IPS-18a (cell line): ENCODE data around the gene PLA2G4B.

Source experiments
- H3K27ac ChIP-seq: one replicate; pipeline ENCODE4 v1.5.1; 2013; ENCODE audit warnings: low read length
- H3K27me3 ChIP-seq: one replicate; pipeline ENCODE4 v1.6.1; 2013; ENCODE audit warnings: mild to moderate bottlenecking, low read length; ENCODE audit not compliant: control insufficient read depth, insufficient read depth
- H3K36me3 ChIP-seq: one replicate; pipeline ENCODE4 v1.6.1; 2013; ENCODE audit warnings: low read depth, low read length; ENCODE audit not compliant: control insufficient read depth
- H3K4me1 ChIP-seq: one replicate; pipeline ENCODE4 v1.6.1; 2013; ENCODE audit warnings: low read depth, low read length; ENCODE audit not compliant: control insufficient read depth
- H3K4me3 ChIP-seq: one replicate; pipeline ENCODE4 v1.5.1; 2013; ENCODE audit warnings: low read length
- H3K9ac ChIP-seq: one replicate; pipeline ENCODE4 v1.6.1; 2013; ENCODE audit warnings: mild to moderate bottlenecking, low read length, moderate library complexity
- H3K9me3 ChIP-seq: one replicate; pipeline ENCODE4 v1.6.1; 2013; ENCODE audit warnings: low read depth, low read length; ENCODE audit not compliant: control insufficient read depth

The PLA2G4B gene

GRCh38 chr15:41887161-41887560 lies 48.5 kb downstream of the PLA2G4B start:
- H3K36me3 ChIP-seq = no peaks in the 10 kb centered on the region
- no peak overlapping the region for H3K27ac ChIP-seq
- H3K9ac ChIP-seq = no peak overlapping the region
- peaks cover 4% of the 10 kb centered on the region for H3K4me1 ChIP-seq
- no peak overlapping the region for H3K4me3 ChIP-seq
- H3K9me3 ChIP-seq = no peaks in the 10 kb centered on the region
- peaks cover 14% of the 10 kb centered on the region for H3K27me3 ChIP-seq

- Histone ChIP-seq H3K4me3 (no peak overlapping the region), H3K9ac (no peak overlapping the region), H3K27me3 (peaks cover 7% of the 10 kb centered on the region), H3K27ac (no peak overlapping the region), H3K4me1 (no peaks in the 10 kb centered on the region), H3K9me3 (no peaks in the 10 kb centered on the region), H3K36me3 (no peaks in the 10 kb centered on the region)
These were observed 49.2 kb downstream of the PLA2G4B start for GRCh38 chr15:41887893-41888292.

- Histone ChIP-seq H3K9ac (no peak overlapping the region), H3K27me3 (no peaks in the 10 kb centered on the region), H3K4me3 (no peak overlapping the region), H3K9me3 (no peaks in the 10 kb centered on the region), H3K4me1 (no peaks in the 10 kb centered on the region), H3K36me3 (no peaks in the 10 kb centered on the region), H3K27ac (no peak overlapping the region)
These were observed 50.1 kb downstream of the PLA2G4B start for GRCh38 chr15:41888662-41889253.

GRCh38 chr15:41890050-41890690 lies 51.5 kb downstream of the PLA2G4B start:
- Histone ChIP-seq H3K27me3 (no peaks in the 10 kb centered on the region), H3K9ac (no peak overlapping the region), H3K27ac (no peak overlapping the region)

GRCh38 chr15:41891226-41891625 lies 52.6 kb downstream of the PLA2G4B start:
- no peaks in the 10 kb centered on the region for H3K36me3 ChIP-seq
- H3K27ac ChIP-seq = no peak overlapping the region
- H3K4me3 ChIP-seq = no peak overlapping the region
- H3K4me1 ChIP-seq = no peaks in the 10 kb centered on the region
- H3K9me3 ChIP-seq = no peaks in the 10 kb centered on the region
- no peaks in the 10 kb centered on the region for H3K27me3 ChIP-seq
- no peak overlapping the region for H3K9ac ChIP-seq

More at GRCh38 chr15:41890050-41890690, 51.5 kb downstream of the PLA2G4B start:
- Histone ChIP-seq H3K4me1 (no peaks in the 10 kb centered on the region), H3K36me3 (no peaks in the 10 kb centered on the region), H3K9me3 (no peaks in the 10 kb centered on the region), H3K4me3 (no peak overlapping the region)

GRCh38 chr15:41891946-41892345 lies 53.3 kb downstream of the PLA2G4B start:
- H3K9ac ChIP-seq = no peak overlapping the region
- no peaks in the 10 kb centered on the region for H3K9me3 ChIP-seq
- no peaks in the 10 kb centered on the region for H3K27me3 ChIP-seq
- no peak overlapping the region for H3K4me3 ChIP-seq
- no peaks in the 10 kb centered on the region for H3K4me1 ChIP-seq
- no peak overlapping the region for H3K27ac ChIP-seq
- no peaks in the 10 kb centered on the region for H3K36me3 ChIP-seq

- no peak overlapping the region for H3K4me3 ChIP-seq
These were observed 54.2 kb downstream of the PLA2G4B start for GRCh38 chr15:41892621-41893421.

GRCh38 chr15:41893422-41894250 lies 55.0 kb downstream of the PLA2G4B start, which contains the start of gene SPTBN5:
Gene SPTBN5, minus strand, starts transcription at chr15:41894053. Its CDS starts 556 bp downstream, at chr15:41893497.
- no peak within 1 kb of the TSS for H3K9ac ChIP-seq
- H3K4me3 ChIP-seq = no peak within 1 kb of the TSS

More at GRCh38 chr15:41892621-41893421, 54.2 kb downstream of the PLA2G4B start:
- Histone ChIP-seq H3K27ac (no peak overlapping the region), H3K36me3 (no peaks in the 10 kb centered on the region), H3K27me3 (no peaks in the 10 kb centered on the region), H3K4me1 (no peaks in the 10 kb centered on the region), H3K9me3 (no peaks in the 10 kb centered on the region), H3K9ac (no peak overlapping the region)

GRCh38 chr15:41894251-41894790 lies 55.7 kb downstream of the PLA2G4B start:
- H3K4me3 ChIP-seq = no peak overlapping the region
- no peak overlapping the region for H3K27ac ChIP-seq

More at GRCh38 chr15:41893422-41894250, 55.0 kb downstream of the PLA2G4B start, which contains the start of gene SPTBN5:
- no peaks in the 10 kb centered on the region for H3K27me3 ChIP-seq
- no peak within 1 kb of the TSS for H3K27ac ChIP-seq
- no peaks in the 10 kb centered on the region for H3K36me3 ChIP-seq
- H3K4me1 ChIP-seq = no peaks in the 10 kb centered on the region
- H3K9me3 ChIP-seq = no peaks in the 10 kb centered on the region

GRCh38 chr15:41894791-41895463 lies 56.3 kb downstream of the PLA2G4B start:
- Histone ChIP-seq H3K4me1 (no peaks in the 10 kb centered on the region), H3K4me3 (no peak overlapping the region), H3K9me3 (no peaks in the 10 kb centered on the region), H3K27ac (no peak overlapping the region), H3K36me3 (peaks cover 6% of the 10 kb centered on the region), H3K27me3 (no peaks in the 10 kb centered on the region), H3K9ac (no peak overlapping the region)

More at GRCh38 chr15:41894251-41894790, 55.7 kb downstream of the PLA2G4B start:
- Histone ChIP-seq H3K27me3 (no peaks in the 10 kb centered on the region), H3K36me3 (peaks cover 6% of the 10 kb centered on the region), H3K4me1 (no peaks in the 10 kb centered on the region), H3K9me3 (no peaks in the 10 kb centered on the region), H3K9ac (no peak overlapping the region)
